GM12878 (cell line): Measurements from ENCODE around the gene NOC4L.

Source experiments
- CTCF ChIP-seq, 3 experiments: IDR thresholded peaks in 2 of 3; conservative IDR thresholded peaks in 1 of 3; 2 replicates each; pipeline ENCODE4 v1.5.1; 2011; ENCODE audit warnings: low read depth in 3 of 3, low read length in 3 of 3, mild to moderate bottlenecking in 3 of 3, control low read depth in 2 of 3, moderate library complexity in 2 of 3, inconsistent platforms in 1 of 3, mixed read lengths in 1 of 3; ENCODE audit not compliant: control insufficient read depth in 2 of 3, insufficient read depth in 1 of 3; ENCODE audit errors: extremely low read depth in 1 of 3
- DPF2 ChIP-seq: fragments of 450-650 bp; IDR thresholded peaks from 2 replicates; pipeline ENCODE4 v1.6.1; 2017; ENCODE audit warnings: mild to moderate bottlenecking
- KAT2A ChIP-seq: conservative IDR thresholded peaks from 2 replicates; pipeline ENCODE4 v1.6.1; 2011; ENCODE audit warnings: low read depth, low read length; ENCODE audit not compliant: control insufficient read depth
- MXI1 ChIP-seq: fragments of 150-350 bp; IDR thresholded peaks from 2 replicates; pipeline ENCODE4 v1.6.1; 2011; ENCODE audit warnings: low read depth, mild to moderate bottlenecking, inconsistent platforms, low read length, improper control_type of control experiment
- NFIC ChIP-seq: IDR thresholded peaks from 2 replicates; pipeline ENCODE4 v1.6.1; 2012; ENCODE audit warnings: low read depth, mild to moderate bottlenecking, inconsistent platforms, low read length, moderate library complexity
- POLR2A ChIP-seq: IDR thresholded peaks from 2 replicates; pipeline ENCODE4 v1.6.1; 2011; ENCODE audit warnings: low read depth, mild to moderate bottlenecking, low read length
- POLR2AphosphoS5 ChIP-seq: IDR thresholded peaks from 2 replicates; pipeline ENCODE4 v1.6.1; 2011; ENCODE audit warnings: mild to moderate bottlenecking, low read length, inconsistent platforms
- REST ChIP-seq: IDR thresholded peaks from 2 replicates; pipeline ENCODE4 v1.6.1; 2012; ENCODE audit warnings: mild to moderate bottlenecking, low read depth, low read length
- RFX5 ChIP-seq: IDR thresholded peaks from 2 replicates; pipeline ENCODE4 v1.6.1; 2011; ENCODE audit warnings: low read depth, low read length, improper control_type of control experiment
- SMC3 ChIP-seq: IDR thresholded peaks from 2 replicates; pipeline ENCODE4 v1.6.1; 2011; ENCODE audit warnings: low read length, improper control_type of control experiment, borderline replicate concordance
- TBL1XR1 ChIP-seq: IDR thresholded peaks from 2 replicates; pipeline ENCODE4 v1.6.1; 2012; ENCODE audit warnings: low read depth, low read length, improper control_type of control experiment
- USF2 ChIP-seq: IDR thresholded peaks from 2 replicates; pipeline ENCODE4 v1.6.1; 2011; ENCODE audit warnings: low read depth, low read length, improper control_type of control experiment, borderline replicate concordance

- TF ChIP-seq POLR2AphosphoS5: no peak
- no peak for TF ChIP-seq KAT2A
- no peak for TF ChIP-seq NFIC
- no peak for TF ChIP-seq DPF2
- no peak for TF ChIP-seq TBL1XR1
- no peak for TF ChIP-seq RFX5
- TF ChIP-seq REST: no peak
- TF ChIP-seq CTCF (IDR thresholded peaks at IDR 0.05 in 2 of 3, conservative IDR thresholded peaks at IDR 0.05 in 1 of 3; ENCODE audit: control insufficient read depth in 2 of 3, extremely low read depth in 1 of 3, insufficient read depth in 1 of 3, low read depth in 3 of 3, low read length in 3 of 3): no peak
- no peak for TF ChIP-seq SMC3
- no peak for TF ChIP-seq MXI1
- no peak for TF ChIP-seq POLR2A
- TF ChIP-seq USF2: no peak
These were observed 17.2 kb upstream of the NOC4L start for GRCh38 chr12:132127041-132127440.
